ENCODE data around the gene VSTM1. TPM values are rescaled to one million over a fixed set of nuclear protein-coding genes. Genes with fewer than 3 reads are reported as not detected.
"Not testable (repeated sequence)": the region's sequence is repeated elsewhere in the genome, so short reads cannot be mapped to it uniquely, and the experiment has no call there.

VSTM1 gene
- total RNA-seq, 1 donor from 2014 or later: not detected

DNA sequence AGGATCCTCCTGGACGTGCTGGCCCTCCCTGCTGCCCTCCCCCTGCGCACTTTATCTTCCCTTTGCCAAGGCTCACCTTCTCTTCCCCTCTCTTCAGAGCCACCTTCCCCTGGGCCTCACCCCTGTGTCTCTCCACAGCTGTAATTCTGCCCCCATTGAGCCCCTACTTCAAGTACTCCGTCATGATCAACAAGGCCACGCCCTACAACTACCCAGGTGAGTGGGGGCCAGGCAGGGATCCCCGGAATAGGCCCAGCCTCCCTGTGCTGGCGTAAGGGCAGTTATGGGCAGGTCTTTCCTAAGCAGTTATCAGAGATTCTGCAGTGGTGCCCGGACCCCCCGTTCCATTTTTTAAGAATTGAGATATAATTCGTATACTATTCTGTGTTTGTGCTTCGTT, 42.1 kb upstream of the VSTM1 start:
- Mint-ChIP-seq H3K27ac (no peak overlapping the region), H3K9me3 (no peaks in the 10 kb centered on the region), H3K36me3 (ENCODE audit: low read depth) (peaks cover 56% of the 10 kb centered on the region), H3K4me3 (no peak overlapping the region), H3K27me3 (no peaks in the 10 kb centered on the region), H3K4me1 (peaks cover 15% of the 10 kb centered on the region)
- ChIA-PET CTCF (no interaction called here), POLR2A (interaction anchor here (0.7 to 0.8 kb wide), 2 partner anchors 8 to 10 kb away, joined by 3 to 4 read pairs; partner anchors contain the start of genes PRPF31 and TFPT)
- intact Hi-C loops (cut with micrococcal nuclease): no loop called here
- no peak for ATAC-seq (ENCODE audit: low read depth)
- no peak for DNase-seq
- TF ChIP-seq, protein P1, sequence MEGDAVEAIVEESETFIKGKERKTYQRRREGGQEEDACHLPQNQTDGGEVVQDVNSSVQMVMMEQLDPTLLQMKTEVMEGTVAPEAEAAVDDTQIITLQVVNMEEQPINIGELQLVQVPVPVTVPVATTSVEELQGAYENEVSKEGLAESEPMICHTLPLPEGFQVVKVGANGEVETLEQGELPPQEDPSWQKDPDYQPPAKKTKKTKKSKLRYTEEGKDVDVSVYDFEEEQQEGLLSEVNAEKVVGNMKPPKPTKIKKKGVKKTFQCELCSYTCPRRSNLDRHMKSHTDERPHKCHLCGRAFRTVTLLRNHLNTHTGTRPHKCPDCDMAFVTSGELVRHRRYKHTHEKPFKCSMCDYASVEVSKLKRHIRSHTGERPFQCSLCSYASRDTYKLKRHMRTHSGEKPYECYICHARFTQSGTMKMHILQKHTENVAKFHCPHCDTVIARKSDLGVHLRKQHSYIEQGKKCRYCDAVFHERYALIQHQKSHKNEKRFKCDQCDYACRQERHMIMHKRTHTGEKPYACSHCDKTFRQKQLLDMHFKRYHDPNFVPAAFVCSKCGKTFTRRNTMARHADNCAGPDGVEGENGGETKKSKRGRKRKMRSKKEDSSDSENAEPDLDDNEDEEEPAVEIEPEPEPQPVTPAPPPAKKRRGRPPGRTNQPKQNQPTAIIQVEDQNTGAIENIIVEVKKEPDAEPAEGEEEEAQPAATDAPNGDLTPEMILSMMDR (IDR thresholded peaks at IDR 0.05): no peak

DNA sequence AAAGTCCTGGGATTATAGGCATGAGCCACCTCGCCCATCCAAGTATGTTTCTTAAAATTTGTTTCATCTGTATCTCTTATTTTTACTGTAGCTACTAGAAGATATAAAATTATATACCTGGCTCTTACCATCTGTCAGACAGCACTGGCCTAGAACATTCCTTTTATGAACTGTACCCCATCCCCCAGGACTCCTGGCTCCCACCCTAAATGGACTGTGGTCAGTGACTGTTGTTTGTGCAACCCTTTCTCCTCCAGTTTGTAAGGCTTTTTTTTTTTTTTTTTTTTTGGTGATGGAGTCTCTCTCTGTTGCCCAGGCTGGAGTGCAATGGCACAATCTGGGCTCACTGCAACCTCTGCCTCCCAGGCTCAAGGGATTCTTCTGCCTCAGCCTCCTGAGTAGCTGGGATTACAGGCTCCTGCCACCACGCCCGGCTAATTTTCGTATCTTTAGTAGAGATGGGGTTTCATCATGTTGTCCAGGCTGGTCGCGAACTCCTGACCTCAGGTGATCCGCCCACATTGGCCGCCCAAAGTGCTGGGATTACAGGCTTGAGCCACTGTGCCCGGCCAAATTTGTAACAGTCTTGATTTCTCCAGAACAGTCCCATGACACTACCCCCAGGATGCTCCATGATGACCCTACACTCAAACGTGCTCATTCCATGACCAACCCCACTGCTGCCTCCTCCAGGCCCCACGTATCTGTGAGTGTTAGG, 41.5 kb upstream of the VSTM1 start:
- DNase-seq (no peak), ATAC-seq (ENCODE audit: low read depth) (no peak)
- no peaks in the 10 kb centered on the region for H3K9me3 Mint-ChIP-seq
- intact Hi-C loops (cut with micrococcal nuclease): loop anchor here (5.0 kb wide), 3 partner anchors 238 to 1468 kb away; partner anchors contain the start of genes MYADM and ZNF83
- H3K4me1 Mint-ChIP-seq: peaks cover 15% of the 10 kb centered on the region
- no peak overlapping the region for H3K27ac Mint-ChIP-seq
- POLR2A ChIA-PET: interaction anchor here (0.7 to 3.5 kb wide), 2 partner anchors 8 to 32 kb away, joined by 3 to 22 read pairs; partner anchors contain the start of gene CNOT3
- TF ChIP-seq, protein P1 (IDR thresholded peaks at IDR 0.05): no peak
- peaks cover 52% of the 10 kb centered on the region for H3K36me3 Mint-ChIP-seq (ENCODE audit: low read depth)
- CTCF ChIA-PET: no interaction called here
- H3K27me3 Mint-ChIP-seq: no peaks in the 10 kb centered on the region
- no peak overlapping the region for H3K4me3 Mint-ChIP-seq

DNA sequence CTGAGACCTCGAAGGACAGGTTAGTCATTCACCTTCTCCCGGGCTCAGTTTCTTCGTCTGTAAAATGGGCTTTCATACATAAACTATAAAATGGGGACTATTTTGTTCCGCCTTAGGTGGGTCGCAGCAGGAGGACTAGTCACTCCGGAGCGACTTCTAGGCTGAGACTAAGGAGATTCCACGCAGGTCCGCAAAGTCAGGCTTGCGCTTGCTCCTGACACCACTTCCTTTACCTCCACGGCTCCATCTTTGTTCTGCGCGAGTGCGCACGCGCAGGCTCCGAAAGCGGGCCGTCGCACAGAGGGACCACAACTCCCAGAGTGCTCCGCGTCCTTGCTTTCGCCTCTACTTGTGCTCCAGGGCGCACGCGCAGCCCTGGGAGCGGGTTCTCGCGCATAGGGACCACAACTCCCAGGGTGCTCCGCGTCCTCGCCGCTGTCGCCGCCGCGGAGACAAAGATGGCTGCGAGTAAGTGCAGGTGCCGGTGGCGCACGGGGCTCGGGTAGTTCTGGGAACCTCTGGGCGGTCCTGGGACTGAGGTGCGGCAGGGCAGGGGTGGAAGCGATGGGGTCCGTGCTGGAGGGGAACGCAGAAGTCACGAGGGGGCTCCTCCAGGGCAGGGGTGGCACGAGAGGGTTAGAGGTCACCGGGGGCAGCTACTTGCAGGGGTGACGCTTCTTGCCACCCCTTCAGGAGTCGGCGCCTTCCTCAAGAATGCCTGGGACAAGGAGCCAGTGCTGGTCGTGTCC, 38.9 kb upstream of the VSTM1 start, which contains the start of gene NDUFA3:
TSS of gene NDUFA3 (plus strand) at position 435 of the 749 bp plus-strand sequence. CDS start at position 459, 24 bp downstream.
- Mint-ChIP-seq H3K9me3 (no peaks in the 10 kb centered on the region), H3K4me3 (peak within 1 kb of the TSS; percentile 99), H3K27me3 (no peaks in the 10 kb centered on the region), H3K27ac (peak within 1 kb of the TSS; percentile 93), H3K4me1 (peaks cover 15% of the 10 kb centered on the region), H3K36me3 (ENCODE audit: low read depth) (peaks cover 27% of the 10 kb centered on the region)
- ATAC-seq (ENCODE audit: low read depth): peak; percentile 97
- intact Hi-C loops (cut with micrococcal nuclease): loop anchor here (1.0 to 5.0 kb wide), 8 partner anchors 13 to 1465 kb away; partner anchors contain the start of genes CNOT3, LENG1, MYADM and PRPF31
- TF ChIP-seq, protein P1 (IDR thresholded peaks at IDR 0.05): no peak
- POLR2A ChIA-PET: interaction anchor here (0.5 to 3.5 kb wide), 9 partner anchors 12 to 1913 kb away, joined by 3 to 39 read pairs (median 5); partner anchors contain the start of genes CNOT3, LENG1, MBOAT7 and MYADM
- DNase-seq: peak; percentile 93
- CTCF ChIA-PET: no interaction called here

DNA sequence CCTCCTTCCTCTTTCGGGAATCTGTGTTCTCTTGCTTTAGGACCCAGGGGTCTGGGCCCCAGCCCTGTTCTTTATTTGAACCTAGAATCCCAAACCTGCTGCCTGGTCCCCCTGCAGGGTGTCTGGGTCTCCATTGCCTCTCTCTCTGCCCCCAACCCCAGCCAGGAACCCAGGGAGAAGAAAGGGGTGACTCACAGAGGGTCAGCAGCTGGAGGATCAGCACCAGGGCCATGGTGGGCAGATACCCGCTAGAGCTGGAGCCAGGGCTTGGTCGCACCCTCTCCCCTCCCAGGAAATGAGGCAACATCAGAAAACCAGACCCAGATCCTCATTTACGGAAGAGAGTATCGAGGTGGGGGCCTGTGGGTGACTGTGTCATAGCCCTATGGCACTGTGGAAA, 36.9 kb upstream of the VSTM1 start, which contains the start of gene OSCAR:
TSS of gene OSCAR (minus strand) at position 243 of the 400 bp plus-strand sequence. CDS start at position 232, 11 bp downstream.
- Mint-ChIP-seq H3K27ac (peak within 1 kb of the TSS; percentile 18), H3K27me3 (peaks cover 5% of the 10 kb centered on the region), H3K4me3 (peak within 1 kb of the TSS; percentile 47), H3K4me1 (peaks cover 21% of the 10 kb centered on the region), H3K36me3 (ENCODE audit: low read depth) (peaks cover 7% of the 10 kb centered on the region), H3K9me3 (no peaks in the 10 kb centered on the region)
- DNase-seq (no peak), ATAC-seq (ENCODE audit: low read depth) (no peak)
- TF ChIP-seq, protein P1 (IDR thresholded peaks at IDR 0.05): no peak
- ChIA-PET POLR2A (no interaction called here), CTCF (no interaction called here)
- intact Hi-C loops (cut with micrococcal nuclease): loop anchor here (5.0 kb wide), 3 partner anchors 233 to 1463 kb away; partner anchors contain the start of genes MYADM and ZNF83

DNA sequence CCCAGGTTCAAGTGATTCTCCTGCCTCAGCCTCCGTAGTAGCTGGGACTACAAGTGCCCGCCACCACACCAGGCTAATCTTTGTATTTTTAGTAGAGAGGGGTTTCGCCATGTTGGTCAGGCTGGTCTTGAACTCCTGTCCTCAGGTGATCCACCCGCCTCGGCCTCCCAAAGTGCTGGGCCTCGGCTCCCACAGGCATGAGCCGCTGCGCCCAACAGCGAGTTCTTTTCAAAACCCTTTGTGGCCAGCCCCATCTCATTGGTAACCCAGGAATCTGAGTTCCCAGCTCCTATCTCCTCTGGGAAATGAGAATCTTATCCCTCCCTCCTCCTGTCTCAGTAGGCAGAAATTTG, 36.2 kb upstream of the VSTM1 start:
- intact Hi-C loops (cut with micrococcal nuclease): loop anchor here (5.0 kb wide), 3 partner anchors 233 to 1463 kb away; partner anchors contain the start of genes MYADM and ZNF83
- POLR2A ChIA-PET: interaction anchor here (1.4 kb wide), 1 partner anchor 37 kb away, joined by 3 read pairs; the partner anchor contains the start of gene CNOT3
- not testable (repeated sequence) for H3K27ac Mint-ChIP-seq

More for the DNA sequence above, 36.2 kb upstream of the VSTM1 start:
- H3K4me3 Mint-ChIP-seq; H3K9me3 Mint-ChIP-seq; CTCF ChIA-PET; ATAC-seq (ENCODE audit: low read depth); H3K36me3 Mint-ChIP-seq (ENCODE audit: low read depth); DNase-seq; H3K27me3 Mint-ChIP-seq: not testable (repeated sequence)
- peaks cover 21% of the 10 kb centered on the region for H3K4me1 Mint-ChIP-seq

Measured in activated B cell treated with CpG ODN at 0.5 μM for 24 hours (primary cell).